HT-29 (cell line): ENCODE measurements around the gene APOBEC3C. TPM values are rescaled to one million over a fixed set of nuclear protein-coding genes. Genes with fewer than 3 reads are reported as not detected.
"Not testable (repeated sequence)": the region's sequence is repeated elsewhere in the genome, so short reads cannot be mapped to it uniquely, and the experiment has no call there.

Source experiments
- DNase-seq: peaks from one replicate; pipeline ENCODE4 v3.0.0-alpha.2; 2015; ENCODE audit warnings: low spot score
- total RNA-seq: library from RNA; depleted of rRNA; stranded (reverse); fragments of >200 nt; shearing (Covaris generic); gene quantifications from 2 replicates; pipeline ENCODE4 v1.2.3, GENCODE V29; 2014; rRNA removed

APOBEC3C gene
- total RNA-seq, 1 experiment from 2014 or later: 0.05 TPM

- not testable (repeated sequence) for DNase-seq
These were observed 47.2 kb downstream of the APOBEC3C start for GRCh38 chr22:39061290-39061689.

DNA sequence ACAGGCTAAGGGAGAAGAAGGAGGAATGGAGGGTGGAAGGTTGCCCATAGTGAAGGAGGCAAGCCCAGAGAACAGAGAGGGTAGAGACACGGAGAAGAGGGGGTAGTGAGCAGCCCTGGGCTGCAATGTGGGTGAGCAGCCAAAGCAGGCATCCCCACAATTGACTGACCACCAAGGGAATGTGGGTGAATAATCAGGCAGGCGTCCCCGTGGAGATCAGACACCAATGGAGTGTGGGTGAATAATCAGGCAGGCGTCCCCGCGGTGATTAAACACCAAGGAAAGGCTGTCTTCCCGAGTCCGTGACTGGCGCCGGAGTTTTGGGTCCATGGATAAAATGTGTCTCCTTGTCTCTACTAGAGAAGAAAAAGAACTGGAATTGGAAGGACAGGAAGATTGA lies 47.9 kb downstream of the APOBEC3C start:
- DNase-seq: not testable (repeated sequence)

- DNase-seq: not testable (repeated sequence)
These were observed 49.8 kb downstream of the APOBEC3C start for GRCh38 chr22:39063904-39064303.

GRCh38 chr22:39066442-39067276 lies 52.6 kb downstream of the APOBEC3C start:
- not testable (repeated sequence) for DNase-seq

- no peak for DNase-seq
These were observed 54.2 kb downstream of the APOBEC3C start for GRCh38 chr22:39068033-39068785.

Other genes with a start within 250 kb of the APOBEC3C start
- 11.3 and 14.4 TPM in 2 replicates for gene DNAL4, start 220.1 kb upstream of the APOBEC3C start, total RNA-seq
- 0.03 and 0.70 TPM in 2 replicates for gene NPTXR, start 170.2 kb upstream of the APOBEC3C start, total RNA-seq
- 10.8 and 12.3 TPM in 2 replicates for gene CBX6, start 142.0 kb upstream of the APOBEC3C start, total RNA-seq
- gene APOBEC3A, start 56.6 kb upstream of the APOBEC3C start, total RNA-seq: not detected in 2 replicates
- gene APOBEC3B, start 31.9 kb upstream of the APOBEC3C start, total RNA-seq: 3.2 and 5.5 TPM in 2 replicates
- gene APOBEC3D, start 6.9 kb downstream of the APOBEC3C start, total RNA-seq: not detected in 2 replicates
- gene APOBEC3F, start 26.6 kb downstream of the APOBEC3C start, total RNA-seq: 0.25 TPM in 1 of 2 replicates, not detected in the other
- gene APOBEC3G, start 63.0 kb downstream of the APOBEC3C start, total RNA-seq: 0.97 TPM in 1 of 2 replicates, not detected in the other
- not detected in 2 replicates for gene APOBEC3H, start 83.0 kb downstream of the APOBEC3C start, total RNA-seq
- 7.3 and 8.6 TPM in 2 replicates for gene CBX7, start 138.4 kb downstream of the APOBEC3C start, total RNA-seq
- gene PDGFB, start 230.7 kb downstream of the APOBEC3C start, total RNA-seq: 12.4 and 16.6 TPM in 2 replicates